ENCODE results near the gene MAP1LC3A.

GRCh38 chr20:34532320-34532719 is 26.2 kb upstream of the MAP1LC3A start:
- no peak for TF ChIP-seq CTCF (conservative IDR thresholded peaks at IDR 0.05; ENCODE audit: low read length)
- TF ChIP-seq EZH2phosphoT487 (IDR thresholded peaks at IDR 0.05; ENCODE audit: borderline replicate concordance, low read depth, low read length): no peak
